ENCODE results near the gene CNTF. TPM values are rescaled to one million over a fixed set of nuclear protein-coding genes. Genes with fewer than 3 reads are reported as not detected.

CNTF gene
- total and polyA plus RNA-seq, 10 of the 15 experiments (the other 5 are each of a cell fraction or from before 2014, with no cell fraction given), result 0.16 to 2.3 (median 0.73) TPM

GRCh38 chr11:58578136-58578634, 44.3 kb upstream of the CNTF start (continued):
- TF ChIP-seq RELB (IDR thresholded peaks at IDR 0.05; ENCODE audit: low read depth) (peak; percentile 97), SUZ12 (IDR thresholded peaks at IDR 0.05; ENCODE audit: unreplicated experiment) (no peak), RAD51 (IDR thresholded peaks at IDR 0.05) (no peak), GABPA (IDR thresholded peaks at IDR 0.05; ENCODE audit: low read depth) (peak; percentile 96), MEF2A (IDR thresholded peaks at IDR 0.05; ENCODE audit: insufficient read depth, low read depth, low read length) (peak; percentile 42; the same call in 1 of the 2 replicates), CHD2 (IDR thresholded peaks at IDR 0.05; ENCODE audit: borderline replicate concordance, low read depth, low read length) (no peak), MTA2 (IDR thresholded peaks at IDR 0.05; ENCODE audit: low read depth) (peak; percentile 86), TCF12 (IDR thresholded peaks at IDR 0.05; ENCODE audit: low read depth, low read length) (no peak), SRF (IDR thresholded peaks at IDR 0.05; ENCODE audit: low read depth in 2 of 2, low read length in 2 of 2) (no peak), IRF4 (IDR thresholded peaks at IDR 0.05; ENCODE audit: low read depth, low read length) (no peak; the same call in 1 of the 2 replicates), JUND (IDR thresholded peaks at IDR 0.05; ENCODE audit: low read depth, low read length) (no peak), KLF5 (IDR thresholded peaks at IDR 0.05; ENCODE audit: partially characterized antibody) (peak; percentile 85), PAX5 (IDR thresholded peaks at IDR 0.05; ENCODE audit: borderline replicate concordance, low read depth, low read length) (no peak), POLR2A (IDR thresholded peaks at IDR 0.05; ENCODE audit: low read depth, low read length) (peak; percentile 55), ZSCAN29 (IDR thresholded peaks at IDR 0.05) (no peak), BCL11A (IDR thresholded peaks at IDR 0.05; ENCODE audit: low read depth, low read length) (no peak), HCFC1 (IDR thresholded peaks at IDR 0.05; ENCODE audit: low read length) (peak; percentile 92), EZH2 (IDR thresholded peaks at IDR 0.05; ENCODE audit: borderline replicate concordance, control insufficient read depth, low read depth, low read length) (no peak), BACH1 (IDR thresholded peaks at IDR 0.05; ENCODE audit: borderline replicate concordance) (no peak), NR2C2 (IDR thresholded peaks at IDR 0.05; ENCODE audit: borderline replicate concordance, control insufficient read depth, insufficient read length, low read depth) (no peak), ZNF622 (IDR thresholded peaks at IDR 0.05) (no peak), EED (IDR thresholded peaks at IDR 0.05; ENCODE audit: low read depth) (0 out of 2 replicates have a peak, but pooled peaks have one; percentile 1), ZNF207 (IDR thresholded peaks at IDR 0.05; ENCODE audit: borderline replicate concordance) (no peak; the same call in 1 of the 2 replicates), CHD4 (IDR thresholded peaks at IDR 0.05) (no peak), SREBF1 (IDR thresholded peaks at IDR 0.05; ENCODE audit: low read length) (peak; percentile 71), NFXL1 (IDR thresholded peaks at IDR 0.05; ENCODE audit: borderline replicate concordance) (no peak), ESRRA (IDR thresholded peaks at IDR 0.05; ENCODE audit: low read length) (0 out of 2 replicates have a peak, but pooled peaks have one; percentile 59), NFYA (IDR thresholded peaks at IDR 0.05; ENCODE audit: borderline replicate concordance, low read depth, low read length) (no peak)
- TF ChIP-seq, protein P1, sequence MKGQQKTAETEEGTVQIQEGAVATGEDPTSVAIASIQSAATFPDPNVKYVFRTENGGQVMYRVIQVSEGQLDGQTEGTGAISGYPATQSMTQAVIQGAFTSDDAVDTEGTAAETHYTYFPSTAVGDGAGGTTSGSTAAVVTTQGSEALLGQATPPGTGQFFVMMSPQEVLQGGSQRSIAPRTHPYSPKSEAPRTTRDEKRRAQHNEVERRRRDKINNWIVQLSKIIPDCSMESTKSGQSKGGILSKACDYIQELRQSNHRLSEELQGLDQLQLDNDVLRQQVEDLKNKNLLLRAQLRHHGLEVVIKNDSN (IDR thresholded peaks at IDR 0.05; ENCODE audit: borderline replicate concordance, extremely low read length, insufficient read depth, low read depth, low read length), result no peak
- TF ChIP-seq, protein P2, sequence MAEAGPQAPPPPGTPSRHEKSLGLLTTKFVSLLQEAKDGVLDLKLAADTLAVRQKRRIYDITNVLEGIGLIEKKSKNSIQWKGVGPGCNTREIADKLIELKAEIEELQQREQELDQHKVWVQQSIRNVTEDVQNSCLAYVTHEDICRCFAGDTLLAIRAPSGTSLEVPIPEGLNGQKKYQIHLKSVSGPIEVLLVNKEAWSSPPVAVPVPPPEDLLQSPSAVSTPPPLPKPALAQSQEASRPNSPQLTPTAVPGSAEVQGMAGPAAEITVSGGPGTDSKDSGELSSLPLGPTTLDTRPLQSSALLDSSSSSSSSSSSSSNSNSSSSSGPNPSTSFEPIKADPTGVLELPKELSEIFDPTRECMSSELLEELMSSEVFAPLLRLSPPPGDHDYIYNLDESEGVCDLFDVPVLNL (IDR thresholded peaks at IDR 0.05; ENCODE audit: low read depth, low read length), result no peak

All from GM12878 (cell line).